ENCODE data around the gene SCAMP2.

The SCAMP2 gene

GRCh38 chr15:74850393-74850792 lies 22.8 kb downstream of the SCAMP2 start:
- no peak overlapping the region for H3K4me3 ChIP-seq (ENCODE audit: low read depth, low read length)
- TF ChIP-seq CTCF (conservative IDR thresholded peaks at IDR 0.05; ENCODE audit: low read depth, low read length) = no peak
- DNase-seq (ENCODE audit: low read depth) = no peak

- no peak for TF ChIP-seq CTCF (conservative IDR thresholded peaks at IDR 0.05; ENCODE audit: low read depth, low read length)
- H3K4me3 ChIP-seq (ENCODE audit: low read depth, low read length) = no peak overlapping the region
- no peak for DNase-seq (ENCODE audit: low read depth)
Measured at GRCh38 chr15:74847432-74847831, 25.7 kb downstream of the SCAMP2 start.

- TF ChIP-seq CTCF (conservative IDR thresholded peaks at IDR 0.05; ENCODE audit: low read depth, low read length) = no peak
- no peak for DNase-seq (ENCODE audit: low read depth)
- H3K4me3 ChIP-seq (ENCODE audit: low read depth, low read length) = no peak overlapping the region
Measured at GRCh38 chr15:74845581-74845980, 27.6 kb downstream of the SCAMP2 start.

GRCh38 chr15:74845208-74845568 lies 28.0 kb downstream of the SCAMP2 start:
- no peak overlapping the region for H3K4me3 ChIP-seq (ENCODE audit: low read depth, low read length)
- TF ChIP-seq CTCF (conservative IDR thresholded peaks at IDR 0.05; ENCODE audit: low read depth, low read length) = no peak
- no peak for DNase-seq (ENCODE audit: low read depth)

- no peak overlapping the region for H3K4me3 ChIP-seq (ENCODE audit: low read depth, low read length)
- DNase-seq (ENCODE audit: low read depth) = no peak
- no peak for TF ChIP-seq CTCF (conservative IDR thresholded peaks at IDR 0.05; ENCODE audit: low read depth, low read length)
Measured at GRCh38 chr15:74844319-74845207, 28.6 kb downstream of the SCAMP2 start.

GRCh38 chr15:74843891-74844299 lies 29.3 kb downstream of the SCAMP2 start:
- TF ChIP-seq CTCF (conservative IDR thresholded peaks at IDR 0.05; ENCODE audit: low read depth, low read length) = no peak
- no peak for DNase-seq (ENCODE audit: low read depth)
- H3K4me3 ChIP-seq (ENCODE audit: low read depth, low read length) = no peak overlapping the region

- DNase-seq (ENCODE audit: low read depth) = no peak
- H3K4me3 ChIP-seq (ENCODE audit: low read depth, low read length) = peak overlapping the region; percentile 62
- TF ChIP-seq CTCF (conservative IDR thresholded peaks at IDR 0.05; ENCODE audit: low read depth, low read length) = no peak
Measured at GRCh38 chr15:74843445-74843828, 29.7 kb downstream of the SCAMP2 start.
